HG02763 (cell line): ENCODE measurements around the gene NOL8.

Source experiments
- ATAC-seq: cut with Tn5 transposase; IDR thresholded peaks from one replicate; pipeline ENCODE4 v1.9.1; 2021; ENCODE audit warnings: mild to moderate bottlenecking, moderate library complexity; ENCODE audit not compliant: unreplicated experiment

NOL8 gene

DNA sequence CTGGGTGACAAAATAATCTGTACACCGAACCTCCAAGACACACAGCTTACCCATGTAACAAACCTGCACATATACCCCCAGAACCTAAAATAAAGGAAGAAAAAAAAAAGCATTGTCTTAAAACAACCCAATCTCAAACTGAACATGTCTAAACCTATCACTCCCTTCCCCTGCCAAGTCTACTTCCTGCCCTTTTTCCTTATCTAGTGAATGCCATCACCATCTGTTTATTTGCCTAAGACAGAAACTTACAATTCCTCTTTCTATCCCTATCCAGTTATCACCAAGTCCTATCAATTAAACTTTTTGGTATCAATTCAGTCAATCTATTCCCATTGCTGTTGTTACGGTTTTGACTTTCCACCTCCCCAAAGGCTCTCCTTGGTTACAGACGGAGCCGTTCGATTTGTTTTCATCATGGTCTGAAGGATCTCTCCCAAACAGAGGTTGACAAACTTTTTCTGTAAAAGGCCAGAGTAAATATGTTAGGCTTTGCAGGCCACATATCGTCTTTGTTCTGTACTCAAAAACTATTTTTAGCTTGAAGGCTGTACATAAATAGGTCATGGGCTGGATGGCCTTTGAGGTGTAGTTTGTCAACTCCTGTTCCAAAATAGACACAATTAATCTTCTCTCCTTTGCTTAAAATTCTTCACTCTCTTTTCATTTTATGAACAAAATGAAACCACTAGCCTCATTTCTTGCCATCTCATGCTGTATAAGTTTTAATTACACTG lies 12.1 kb downstream of the NOL8 start:
- no peak for ATAC-seq

DNA sequence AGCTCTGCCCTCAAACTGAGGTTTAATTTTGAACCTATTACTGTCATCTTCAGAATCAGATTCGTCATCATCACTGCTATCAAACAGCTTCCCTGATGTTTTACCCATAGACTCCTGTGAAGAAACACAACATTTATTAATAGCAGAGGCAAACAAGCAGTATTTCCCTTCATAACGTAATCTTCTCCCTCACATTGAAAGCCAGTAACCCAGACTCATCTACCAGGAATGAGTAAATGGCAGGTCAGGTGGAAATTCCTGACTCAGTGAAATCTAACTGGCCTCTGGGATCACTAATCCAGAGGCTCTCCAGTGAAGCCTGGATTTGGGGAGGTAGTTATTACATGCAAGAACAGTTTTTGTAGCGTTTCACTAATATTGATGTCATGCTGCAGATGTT lies 14.6 kb downstream of the NOL8 start:
- ATAC-seq: no peak

DNA sequence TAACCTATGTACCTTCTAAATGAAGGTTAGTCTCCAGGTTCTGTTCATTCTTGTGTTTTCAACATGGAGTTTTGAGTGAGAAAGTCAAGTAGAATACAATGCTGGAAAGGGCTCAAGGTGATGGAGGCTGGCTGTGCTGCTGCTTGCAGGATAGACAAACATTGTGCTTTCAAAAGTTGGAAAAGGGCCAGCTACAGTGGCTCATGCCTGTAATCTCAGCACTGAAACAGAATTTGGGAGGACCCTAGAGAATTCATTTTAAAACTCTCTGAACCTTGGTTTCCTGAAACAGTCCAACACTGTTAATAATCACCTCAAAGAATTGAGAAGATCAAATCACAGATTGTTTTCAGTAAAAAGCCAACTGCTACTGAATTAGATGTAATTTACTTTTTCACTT lies 16.3 kb downstream of the NOL8 start:
- no peak for ATAC-seq

DNA sequence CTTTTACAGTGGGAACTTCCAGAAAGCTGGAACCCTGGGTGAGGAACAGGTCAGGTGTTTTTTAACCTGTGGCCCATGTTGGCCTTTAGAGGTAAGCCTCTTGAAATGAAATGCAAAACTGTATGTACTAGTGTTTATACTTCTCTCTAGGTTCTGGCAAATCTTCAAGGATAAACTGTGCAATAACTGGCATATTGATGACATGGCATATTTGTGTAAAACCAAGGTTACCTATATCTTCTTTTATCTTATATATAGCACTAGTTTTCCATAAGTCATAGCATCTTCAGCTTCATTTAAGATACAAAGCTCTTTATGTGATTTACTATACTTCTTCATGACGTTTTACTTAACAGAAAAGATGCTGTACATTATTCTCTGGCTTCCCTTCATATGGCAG lies 24.2 kb downstream of the NOL8 start:
- ATAC-seq: no peak

DNA sequence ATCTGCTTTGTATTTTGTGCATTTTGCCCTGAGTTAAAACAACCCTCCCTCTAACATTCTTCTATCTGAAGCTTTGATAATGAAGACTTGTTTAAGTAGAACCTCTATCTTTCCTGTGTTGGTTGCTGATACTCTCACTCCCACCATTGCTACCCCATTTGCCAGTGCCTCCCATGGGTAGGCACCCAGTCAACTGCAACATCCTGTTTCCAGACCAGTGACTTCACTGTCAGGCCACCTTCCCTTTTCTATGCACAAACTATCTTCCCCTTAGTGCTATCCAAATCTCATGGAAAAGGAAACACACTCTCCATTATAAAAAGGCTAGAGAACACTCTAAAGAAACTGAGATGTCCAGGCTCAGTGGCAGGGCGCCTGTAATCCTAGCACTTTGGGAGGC lies 26.0 kb downstream of the NOL8 start:
- ATAC-seq: no peak

DNA sequence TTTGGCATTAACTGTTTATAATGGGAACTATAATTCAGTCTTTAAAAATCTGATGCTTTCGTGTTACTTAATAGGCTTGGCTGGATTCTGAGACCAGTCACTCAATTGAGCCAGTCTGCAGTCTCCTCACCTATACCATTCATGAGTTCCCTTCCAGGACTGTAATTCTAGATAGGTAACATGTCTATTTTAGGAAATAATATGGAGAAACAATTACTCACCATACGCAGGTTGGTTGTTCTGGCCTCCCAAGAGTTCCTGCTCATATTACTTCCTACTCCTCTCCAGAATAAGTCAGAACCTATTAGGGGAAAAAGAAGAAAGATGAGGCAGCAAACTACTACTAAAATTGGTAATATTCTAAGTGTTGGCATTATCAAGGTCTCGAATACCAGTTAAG lies 27.1 kb downstream of the NOL8 start:
- ATAC-seq: no peak

DNA sequence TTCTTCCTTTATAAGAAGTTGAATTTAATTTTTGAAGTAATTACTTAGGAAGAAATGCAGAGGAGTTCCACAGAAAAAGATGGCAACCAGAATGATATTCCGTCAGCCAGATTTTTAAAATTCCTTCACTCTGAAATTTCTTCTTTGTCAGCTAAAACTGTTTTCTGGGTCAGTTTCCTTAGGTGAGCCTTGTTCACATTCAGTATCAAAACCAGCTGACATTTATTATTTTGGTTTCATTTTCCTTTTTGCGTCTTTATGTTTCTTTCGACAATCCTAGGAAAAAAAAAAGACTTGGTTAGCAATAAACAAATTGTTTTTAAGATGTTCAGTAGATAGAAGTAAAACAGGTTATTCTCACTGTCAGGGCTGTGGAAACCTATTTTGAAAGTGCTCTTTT lies 27.5 kb downstream of the NOL8 start:
- ATAC-seq: no peak

DNA sequence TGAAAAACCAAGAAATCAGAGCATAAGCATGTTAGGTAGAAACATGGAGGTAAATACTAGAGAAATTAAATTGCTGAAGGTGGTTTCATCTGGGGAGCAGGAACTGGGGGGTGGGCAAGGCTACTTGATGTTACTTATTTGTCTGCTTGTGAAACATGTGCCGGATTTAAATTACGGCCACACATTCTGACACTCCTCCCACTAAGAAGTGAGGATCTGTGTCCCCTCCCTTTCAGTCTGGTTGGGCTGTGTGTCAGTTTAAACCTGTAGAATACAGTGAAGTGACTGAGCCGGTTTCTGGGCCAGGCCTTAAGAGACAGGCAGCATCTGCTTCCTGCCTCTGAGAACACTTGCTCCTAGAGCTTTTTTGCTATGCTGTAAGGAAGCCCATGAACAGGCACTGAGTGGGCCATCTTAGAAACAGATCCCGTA lies 29.3 kb downstream of the NOL8 start:
- no peak for ATAC-seq

DNA sequence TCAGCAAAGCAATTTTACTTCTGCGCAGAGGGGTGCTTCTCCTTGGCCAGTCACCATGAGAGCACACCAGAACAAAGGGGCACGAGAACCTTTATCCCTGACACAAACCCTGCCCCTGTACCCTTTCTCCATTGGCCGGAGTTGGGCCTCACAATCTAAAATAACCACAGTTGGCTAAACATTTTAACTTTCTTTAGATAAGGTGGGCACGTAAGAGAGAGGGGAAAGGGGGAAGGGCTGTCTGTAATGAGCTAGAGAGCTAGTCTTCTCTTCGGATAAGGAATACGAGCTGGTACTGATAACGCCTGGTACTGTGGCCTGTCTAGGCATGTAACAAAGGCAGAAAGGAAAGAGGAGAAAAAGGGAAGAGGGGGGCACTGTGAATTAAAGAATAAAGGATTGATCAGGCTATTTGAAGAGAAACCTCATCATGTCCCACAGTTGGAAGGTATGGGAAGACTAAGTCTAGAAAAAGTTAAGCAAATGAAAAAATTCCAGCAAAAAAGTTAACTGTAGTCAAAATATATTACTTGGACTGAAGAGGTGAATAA lies 29.8 kb downstream of the NOL8 start:
- no peak for ATAC-seq

DNA sequence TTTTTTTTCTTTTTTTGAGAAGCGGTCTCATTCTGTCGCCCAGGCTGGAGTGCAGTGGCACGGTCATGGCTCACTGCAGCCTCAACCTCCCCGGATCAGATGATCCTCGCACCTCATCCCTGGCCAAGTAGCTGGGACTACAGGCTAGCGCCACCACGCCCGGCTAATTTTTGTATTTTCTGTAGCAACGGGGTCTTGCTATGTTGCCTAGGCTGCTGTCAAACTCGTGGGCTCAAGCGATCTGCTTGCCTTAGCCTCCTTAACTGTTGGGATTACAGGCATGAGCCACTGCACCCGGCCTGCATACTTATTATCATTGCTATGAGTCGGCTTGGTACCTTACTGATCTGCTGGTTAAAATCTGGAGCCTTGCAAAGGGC lies 30.9 kb downstream of the NOL8 start:
- no peak for ATAC-seq

DNA sequence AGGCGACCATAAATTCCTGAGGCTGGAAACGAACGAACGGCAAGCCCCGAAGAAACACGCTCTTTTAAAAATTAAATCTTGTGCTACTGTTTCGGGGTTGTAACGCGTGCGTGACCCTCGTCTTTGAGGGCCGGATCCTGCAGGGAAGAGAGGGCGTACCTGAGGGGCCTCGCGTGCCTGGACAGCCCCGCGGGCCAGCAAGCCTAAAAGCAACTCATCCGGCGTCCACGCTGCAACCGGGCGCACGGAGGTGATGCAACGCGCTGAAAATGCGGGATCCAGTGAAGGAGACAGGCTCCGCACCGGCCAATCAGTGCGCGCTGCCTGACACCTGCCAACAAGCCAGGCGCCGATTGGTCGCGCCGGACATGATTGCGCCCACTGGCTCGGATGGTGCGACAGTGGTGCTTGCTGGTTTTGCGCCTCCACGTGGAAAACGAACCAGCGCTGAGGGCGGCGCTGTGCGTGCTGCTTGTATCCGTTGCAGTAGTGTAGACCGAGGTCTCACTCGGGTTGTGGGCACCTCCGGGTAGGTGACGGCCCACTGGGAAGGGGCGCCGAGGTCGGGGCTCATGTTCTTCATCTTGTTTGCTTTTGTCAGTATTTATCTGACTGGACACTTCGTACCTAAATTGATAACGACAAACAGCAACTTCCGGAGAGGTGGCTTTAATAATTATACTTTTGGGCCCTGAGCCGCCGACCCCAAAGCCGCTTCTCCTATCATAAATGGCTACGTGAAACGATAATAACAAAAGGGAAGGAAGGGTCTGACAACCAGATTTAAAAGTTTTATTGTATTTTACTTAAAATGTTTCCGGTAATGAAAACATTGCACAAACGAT lies 31.5 kb downstream of the NOL8 start, which contains the start of gene IARS1:
IARS1 (minus strand) TSS at position 246 of the 845 bp plus-strand sequence. CDS start 4,278 bp downstream, outside the sequence.
- peak; percentile 98 for ATAC-seq

DNA sequence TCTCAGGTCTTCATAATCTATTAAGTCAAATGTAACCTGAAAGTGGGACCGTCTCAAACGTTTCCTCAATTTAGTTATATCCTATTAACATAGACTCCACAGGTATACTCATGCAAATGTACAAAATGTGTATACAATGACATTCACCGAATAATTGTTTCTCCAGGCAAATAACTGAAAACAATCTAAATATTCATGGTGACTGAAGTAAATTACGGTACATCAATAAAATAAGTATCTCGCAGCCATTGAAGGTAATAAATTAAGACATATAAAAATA lies 32.1 kb downstream of the NOL8 start:
- no peak for ATAC-seq

DNA sequence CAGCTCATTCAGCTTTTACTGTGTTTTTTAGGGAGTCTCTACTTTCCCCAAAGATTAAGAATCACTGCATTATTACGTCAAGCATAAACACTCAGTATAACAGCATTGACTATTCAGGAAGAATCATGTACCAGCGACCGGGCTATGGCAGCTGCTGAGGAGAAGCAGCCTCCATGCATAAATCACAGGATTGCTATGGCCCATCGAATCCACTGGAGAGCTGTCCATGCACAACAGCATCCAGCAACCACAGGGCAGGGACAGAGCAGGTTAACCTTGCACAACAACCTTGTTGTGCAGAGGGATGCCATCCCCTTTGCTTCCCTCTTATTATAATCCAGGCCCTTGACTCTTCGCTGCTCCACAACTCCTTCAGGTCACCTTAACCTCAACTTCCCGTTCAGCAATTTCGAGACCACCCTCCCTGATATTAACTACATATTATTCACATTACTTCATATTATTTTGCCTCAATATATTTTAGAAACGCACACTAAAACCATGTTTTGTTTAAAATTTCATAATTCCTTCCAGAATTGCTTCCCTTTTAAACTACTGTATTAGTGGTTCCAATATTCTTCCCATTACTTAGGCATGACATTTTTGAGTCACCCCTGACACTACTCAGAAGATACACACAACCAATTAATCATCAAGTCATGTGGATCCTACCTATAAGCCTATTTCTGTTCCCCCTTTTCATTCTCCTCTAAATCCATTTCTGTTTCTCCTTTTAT lies 32.6 kb downstream of the NOL8 start:
- no peak for ATAC-seq

DNA sequence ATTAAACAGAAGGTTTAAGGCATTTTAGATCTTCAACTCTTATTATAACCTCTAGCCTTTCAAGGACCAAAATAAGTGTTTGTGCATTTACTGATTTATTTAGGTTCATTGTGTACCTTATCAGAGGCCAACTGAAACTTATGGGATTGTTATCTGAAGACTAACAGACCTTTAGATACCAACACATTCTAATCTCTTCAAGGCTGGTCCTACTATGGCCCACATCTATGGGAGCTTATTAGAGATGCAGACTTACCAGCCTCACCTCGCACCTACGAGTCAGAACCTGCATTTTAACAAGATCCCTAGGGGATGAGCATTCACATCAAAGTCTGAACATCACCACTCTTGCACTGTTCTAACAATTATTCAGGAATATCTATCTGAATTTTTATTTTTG lies 33.6 kb downstream of the NOL8 start:
- no peak for ATAC-seq

DNA sequence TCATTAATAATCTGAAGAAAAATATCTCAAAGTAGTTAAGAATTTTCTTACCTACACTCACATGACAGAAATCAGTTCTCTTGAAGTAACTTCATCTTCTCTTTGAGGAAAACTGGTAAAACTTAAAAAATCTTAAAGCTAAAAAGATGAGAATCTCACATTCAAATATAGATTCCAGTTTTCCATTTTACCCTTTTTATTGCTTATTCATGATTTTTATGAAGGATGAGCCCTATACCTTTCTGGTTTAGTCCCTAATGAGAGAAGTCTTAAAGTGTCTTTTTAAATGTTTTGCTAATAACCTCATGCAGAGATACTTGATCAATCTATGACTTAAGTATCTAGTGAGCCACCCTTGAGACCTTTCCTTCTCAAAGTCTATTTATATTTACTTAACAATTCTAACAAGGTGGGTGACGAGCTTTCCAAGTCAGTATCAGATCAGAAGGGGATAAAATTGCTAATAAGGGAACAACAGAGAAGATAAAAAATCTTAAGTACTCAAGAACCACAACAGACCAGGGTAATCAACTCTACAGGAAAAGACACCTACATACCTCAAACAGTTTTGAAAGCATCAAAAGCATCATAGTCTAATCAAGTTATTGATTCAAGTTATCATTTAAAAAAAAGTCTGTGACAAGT lies 34.2 kb downstream of the NOL8 start:
- ATAC-seq: no peak

DNA sequence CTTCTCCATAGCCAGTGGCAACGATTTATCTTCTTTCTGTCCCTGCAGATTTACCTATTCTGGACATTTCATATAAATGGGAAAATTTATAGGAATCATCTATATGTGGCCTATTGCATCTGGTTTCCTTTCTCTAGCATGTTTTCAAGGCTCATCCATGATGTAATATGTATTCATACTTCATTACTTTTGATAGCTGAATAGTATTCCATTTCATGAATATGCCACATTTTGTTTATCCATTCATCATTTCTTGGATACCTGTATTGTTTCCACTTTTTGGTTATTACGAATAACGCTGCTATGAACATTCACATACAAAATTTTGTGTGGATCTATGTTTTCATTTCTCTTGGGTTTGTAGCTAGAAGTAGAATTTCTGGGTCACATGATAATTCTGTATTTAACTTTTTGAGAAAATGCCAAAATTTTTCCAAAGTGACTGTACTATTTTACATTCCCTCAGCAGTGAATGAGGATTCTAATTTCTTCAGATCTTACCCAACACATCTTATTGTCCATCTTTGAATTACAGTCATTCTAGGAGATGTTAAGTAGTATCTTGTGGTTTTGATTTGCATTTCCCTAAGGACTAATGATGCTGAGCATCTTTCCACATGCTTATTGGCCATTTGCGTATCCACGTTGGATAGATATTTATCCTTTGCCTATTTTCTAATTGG lies 35.3 kb downstream of the NOL8 start:
- ATAC-seq: no peak

DNA sequence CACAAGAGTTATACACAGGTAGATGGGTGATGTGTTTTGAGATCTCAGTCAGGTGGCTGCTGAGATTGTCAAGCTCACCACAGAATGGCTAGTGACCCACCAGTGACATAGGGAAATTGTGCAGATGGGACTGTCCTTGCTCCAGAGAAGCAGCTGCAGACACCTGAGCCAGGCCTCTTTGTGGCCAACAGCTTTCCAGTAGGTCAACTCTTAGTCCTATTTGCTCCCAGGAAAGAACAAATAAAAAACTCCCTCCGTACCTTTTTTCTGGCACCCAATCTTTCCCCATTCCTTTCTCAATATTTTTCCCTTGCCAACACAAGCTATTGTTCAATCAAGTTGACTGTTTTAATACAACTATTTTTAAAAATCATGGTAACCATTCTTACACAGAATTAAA lies 45.8 kb downstream of the NOL8 start:
- no peak for ATAC-seq

DNA sequence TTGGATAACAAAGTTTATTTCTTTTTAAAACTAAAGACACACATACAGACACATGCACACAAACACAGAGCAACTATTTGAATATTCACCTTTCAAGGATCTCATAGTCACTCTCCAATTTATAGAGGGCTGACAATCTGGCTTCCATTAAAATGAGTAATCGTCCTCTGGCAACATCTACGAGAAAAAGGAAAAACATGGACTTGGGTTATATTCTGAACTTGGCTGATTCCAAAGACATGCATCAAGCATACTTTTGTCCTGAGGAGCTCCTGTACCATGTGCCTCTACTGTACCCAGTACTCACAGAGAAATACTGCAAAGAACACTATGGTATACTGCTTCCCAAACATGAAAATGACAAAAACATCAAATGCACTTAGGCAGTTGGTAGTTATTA lies 47.0 kb downstream of the NOL8 start:
- no peak for ATAC-seq

DNA sequence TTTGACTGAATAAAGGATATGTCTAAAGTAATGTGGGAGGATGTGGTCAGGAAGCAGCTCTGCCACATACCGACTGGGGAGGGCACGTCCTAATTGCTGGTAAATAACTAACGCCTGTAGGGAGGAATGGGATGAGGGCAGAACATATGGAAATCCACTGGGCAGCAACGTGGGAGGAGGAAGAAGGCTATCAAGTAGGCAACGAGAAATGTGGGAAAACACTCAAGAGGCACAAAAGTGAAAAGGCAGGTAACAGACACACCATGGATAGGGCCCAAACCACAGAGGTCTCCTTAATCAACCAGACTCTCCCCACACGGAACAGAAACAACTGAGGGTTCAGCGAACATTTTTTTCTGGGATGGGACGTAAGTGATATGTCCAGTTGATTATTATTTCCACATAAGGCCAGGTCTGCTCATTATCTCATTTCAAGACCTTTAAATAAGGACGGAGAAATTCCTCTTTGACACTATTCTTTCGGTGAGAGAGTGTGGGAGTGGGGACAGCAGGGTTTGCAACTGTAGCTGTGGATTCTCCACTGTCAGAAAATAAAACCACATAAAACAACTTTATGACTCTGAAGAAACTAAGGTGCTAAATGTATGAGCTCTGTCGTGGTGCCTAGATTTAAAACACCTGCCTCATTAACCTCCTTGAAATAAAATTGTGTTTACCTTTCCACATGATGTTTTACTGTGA lies 48.7 kb downstream of the NOL8 start:
- no peak for ATAC-seq

DNA sequence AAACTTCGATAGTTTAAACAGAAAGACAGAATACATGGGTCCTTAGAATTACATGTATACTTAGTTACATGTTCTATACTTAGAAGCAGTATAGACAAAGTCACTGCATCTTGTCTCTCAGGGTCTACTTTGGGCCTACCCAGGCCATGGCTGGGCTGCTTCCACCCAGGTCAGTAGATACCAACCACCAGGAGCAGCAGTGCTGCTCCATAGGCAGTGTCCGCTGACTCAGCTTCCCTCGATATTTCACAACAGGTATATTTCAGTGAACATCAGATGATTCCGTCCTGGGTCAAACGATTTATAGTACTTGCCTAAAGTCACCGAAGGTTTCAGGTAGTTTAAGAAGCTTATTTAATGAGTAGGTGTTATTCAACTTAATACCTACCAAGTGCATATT lies 49.6 kb downstream of the NOL8 start:
- ATAC-seq: no peak
